ENCODE results near the gene LEFTY2. TPM values are rescaled to one million over a fixed set of nuclear protein-coding genes. Genes with fewer than 3 reads are reported as not detected.

LEFTY2 gene
- total and polyA plus RNA-seq, 2 of the 4 experiments (the other 2 are of a cell fraction): not detected

GRCh38 chr1:225914947-225915346 lies 26.1 kb downstream of the LEFTY2 start:
- no peak overlapping the region for H2BK15ac ChIP-seq (ENCODE audit: low read depth, low read length)
- H4K5ac ChIP-seq (ENCODE audit: low read depth, low read length): no peak overlapping the region
- ATAC-seq (ENCODE audit: low read depth) (no peak), DNase-seq (no peak)
- H3K9ac ChIP-seq (ENCODE audit: low read depth, low read length): no peak overlapping the region
- WGBS, 2 experiments (ENCODE audit: extremely low coverage in 2 of 2, insufficient read length in 1 of 2): no CpG with 5 or more reads among the region's 6 CpGs
- H4K8ac ChIP-seq (ENCODE audit: low read depth in 2 of 2, low read length in 2 of 2): no peak overlapping the region
- no peaks in the 10 kb centered on the region for H3K9me3 ChIP-seq (ENCODE audit: control insufficient read depth, insufficient read depth, low read length)
- H3K9me1 ChIP-seq (ENCODE audit: insufficient read depth, low read length): peaks cover 3% of the 10 kb centered on the region; the same call in 1 of the 2 replicates
- H3K36me3 ChIP-seq (ENCODE audit: control insufficient read depth, insufficient read depth, low read length): peaks cover 17% of the 10 kb centered on the region
- H3K27me3 ChIP-seq (ENCODE audit: control insufficient read depth, insufficient read depth, low read length): no peaks in the 10 kb centered on the region
- CTCF ChIA-PET: no interaction called here
- no peak overlapping the region for H2BK120ac ChIP-seq (ENCODE audit: low read depth, low read length)
- no TSS peak for BruUV-seq (replicated peaks)
- no peak overlapping the region for H3K4me3 ChIP-seq (ENCODE audit: insufficient read depth, low read depth, low read length)
- H3K23ac ChIP-seq (ENCODE audit: low read depth, low read length): no peak overlapping the region
- H3K56ac ChIP-seq (ENCODE audit: extremely low read depth, insufficient read depth, low read length): no peak overlapping the region
- no peak overlapping the region for H3K18ac ChIP-seq (ENCODE audit: low read depth, low read length)
- H3K79me1 ChIP-seq (ENCODE audit: low read depth in 1 of 2, low read length in 2 of 2): peaks cover 0 to 9% of the 10 kb centered on the region in 2 experiments; a peak in 3 of 4 replicates
- H3K4me2 ChIP-seq (ENCODE audit: low read depth, low read length): no peak overlapping the region
- H3K4ac ChIP-seq (ENCODE audit: low read depth, low read length): no peak overlapping the region
- in situ Hi-C loops (cut with MboI; ENCODE audit: low sequenced_read_pairs) (loop anchor here (5.0 kb wide), 1 partner anchor 443 kb away; no protein-coding TSS in a partner anchor), intact Hi-C loops (cut with micrococcal nuclease) (no loop called here), dilution Hi-C loops (cut with HindIII; ENCODE audit: low sequenced_read_pairs, unreplicated experiment) (no loop called here)
- POLR2A ChIA-PET (ENCODE audit: unreplicated experiment): no interaction called here
- H3K27ac ChIP-seq (ENCODE audit: insufficient read depth, low read length): no peak overlapping the region
- no peak overlapping the region for H2BK5ac ChIP-seq (ENCODE audit: low read depth, low read length, poor library complexity, severe bottlenecking)
- no peak overlapping the region for H2AFZ ChIP-seq (replicated peaks; ENCODE audit: low read length, poor library complexity)
- H4K20me1 ChIP-seq (ENCODE audit: insufficient read depth, low read length): peaks cover 4% of the 10 kb centered on the region
- H2AK9ac ChIP-seq (replicated peaks; ENCODE audit: low read depth, low read length, poor library complexity): no peak overlapping the region
- H4K91ac ChIP-seq (ENCODE audit: insufficient read depth, low read depth, low read length): no peak overlapping the region
- H2BK20ac ChIP-seq (ENCODE audit: low read depth, low read length): no peak overlapping the region
- no peak for TF ChIP-seq CEBPB (IDR thresholded peaks at IDR 0.05; ENCODE audit: low read depth, low read length)
- no peak for TF ChIP-seq BHLHE40 (IDR thresholded peaks at IDR 0.05; ENCODE audit: low read depth, low read length)
- TF ChIP-seq SMC3 (IDR thresholded peaks at IDR 0.05; ENCODE audit: low read depth, low read length): no peak
- no peak for TF ChIP-seq FOS (IDR thresholded peaks at IDR 0.05; ENCODE audit: low read depth, low read length)
- TF ChIP-seq CTCF (conservative IDR thresholded peaks at IDR 0.05; ENCODE audit: low read depth, low read length): no peak
- no peak for TF ChIP-seq ELK1 (IDR thresholded peaks at IDR 0.05; ENCODE audit: borderline replicate concordance, low read depth, low read length)
- no peak for TF ChIP-seq NFE2L2 (IDR thresholded peaks at IDR 0.05; ENCODE audit: low read depth, low read length)
- TF ChIP-seq CHD1 (IDR thresholded peaks at IDR 0.05; ENCODE audit: low read depth, low read length): no peak
- no peak for TF ChIP-seq RCOR1 (IDR thresholded peaks at IDR 0.05; ENCODE audit: insufficient replicate concordance, low read length)
- no peak for TF ChIP-seq POLR2A (IDR thresholded peaks at IDR 0.05; ENCODE audit: low read depth, low read length)
- TF ChIP-seq USF2 (IDR thresholded peaks at IDR 0.05; ENCODE audit: low read depth, low read length): no peak
- TF ChIP-seq RAD21 (IDR thresholded peaks at IDR 0.05; ENCODE audit: low read length): no peak
- no peak for TF ChIP-seq MAZ (IDR thresholded peaks at IDR 0.05; ENCODE audit: borderline replicate concordance, low read depth, low read length)
- no peak for TF ChIP-seq RFX5 (IDR thresholded peaks at IDR 0.05; ENCODE audit: low read depth, low read length)
- TF ChIP-seq MXI1 (IDR thresholded peaks at IDR 0.05; ENCODE audit: borderline replicate concordance, low read depth, low read length): no peak
- TF ChIP-seq MAFK (IDR thresholded peaks at IDR 0.05; ENCODE audit: low read depth, low read length): no peak
- H3K14ac ChIP-seq (replicated peaks; ENCODE audit: low read depth, low read length): no peak overlapping the region
- peaks cover 5% of the 10 kb centered on the region; the same call in 1 of the 2 replicates for H3K4me1 ChIP-seq (ENCODE audit: control insufficient read depth, insufficient read depth, low read length)
- H2AK5ac ChIP-seq (ENCODE audit: low read depth, low read length): no peak overlapping the region
